ENCODE results near the gene DLGAP4.

DLGAP4 gene

DNA sequence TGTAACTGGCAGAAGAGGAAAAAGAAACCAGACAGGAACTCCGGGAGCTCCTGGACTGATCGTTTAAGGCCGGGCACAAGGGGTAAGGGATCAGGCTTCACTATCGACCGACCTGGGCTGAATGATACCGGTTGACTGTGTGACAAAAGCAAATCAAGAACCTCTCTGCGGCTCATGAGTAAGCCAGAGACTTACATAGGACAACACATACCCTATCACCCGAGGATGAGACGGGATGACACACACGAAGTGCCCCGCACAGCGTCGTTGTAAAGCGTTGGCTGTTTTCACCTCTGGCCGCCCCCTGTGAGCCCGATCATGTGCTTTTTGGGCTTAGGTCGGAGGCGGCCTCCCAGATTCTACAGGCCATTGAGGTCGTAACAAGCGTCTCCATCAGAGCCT, 266.6 kb downstream of the DLGAP4 start:
- peak; percentile 64 to 65 for DNase-seq

DNA sequence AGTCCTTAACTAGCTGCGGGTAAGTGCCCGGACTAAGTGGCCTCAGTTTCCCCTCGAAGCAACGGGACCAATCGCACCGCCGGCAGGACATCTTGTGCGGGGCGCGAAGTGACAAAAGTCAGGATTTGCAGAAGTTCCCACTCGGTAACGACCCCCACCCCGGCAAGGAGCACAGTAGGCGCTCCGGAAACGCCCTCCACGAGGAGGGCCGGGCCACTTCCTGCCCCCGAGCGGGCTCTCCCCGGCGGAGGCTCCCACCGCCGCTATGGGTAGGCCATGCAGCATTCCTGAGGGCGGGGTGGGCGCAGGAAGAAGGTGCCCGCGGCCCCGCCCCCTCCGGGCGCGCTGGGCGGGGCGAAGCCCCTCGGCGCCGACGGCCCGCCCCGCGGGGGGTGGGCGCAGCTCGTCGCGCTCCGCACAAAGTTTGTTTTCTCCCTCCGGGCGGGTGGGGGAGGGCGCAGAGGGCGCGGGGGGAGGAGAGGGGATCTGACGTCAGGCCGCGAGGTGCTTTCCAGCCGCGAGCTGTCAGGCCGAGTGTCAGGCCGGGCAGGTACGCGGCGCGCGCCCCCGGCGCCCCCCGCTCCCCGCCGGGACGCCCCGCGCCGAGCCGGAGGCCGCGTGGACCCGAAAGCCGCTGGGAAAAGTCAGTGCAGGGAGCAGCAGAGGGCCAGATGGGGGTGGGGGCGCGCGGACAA, 267.1 kb downstream of the DLGAP4 start, which contains the start of gene TGIF2:
TSS of gene TGIF2 (plus strand) at position 495 of the 695 bp plus-strand sequence. CDS start 5,178 bp downstream, outside the sequence.
- DNase-seq: peak; percentile 89

GRCh38 chr20:36573798-36574365, 267.7 kb downstream of the DLGAP4 start:
- peak; percentile 12 for DNase-seq

DNA sequence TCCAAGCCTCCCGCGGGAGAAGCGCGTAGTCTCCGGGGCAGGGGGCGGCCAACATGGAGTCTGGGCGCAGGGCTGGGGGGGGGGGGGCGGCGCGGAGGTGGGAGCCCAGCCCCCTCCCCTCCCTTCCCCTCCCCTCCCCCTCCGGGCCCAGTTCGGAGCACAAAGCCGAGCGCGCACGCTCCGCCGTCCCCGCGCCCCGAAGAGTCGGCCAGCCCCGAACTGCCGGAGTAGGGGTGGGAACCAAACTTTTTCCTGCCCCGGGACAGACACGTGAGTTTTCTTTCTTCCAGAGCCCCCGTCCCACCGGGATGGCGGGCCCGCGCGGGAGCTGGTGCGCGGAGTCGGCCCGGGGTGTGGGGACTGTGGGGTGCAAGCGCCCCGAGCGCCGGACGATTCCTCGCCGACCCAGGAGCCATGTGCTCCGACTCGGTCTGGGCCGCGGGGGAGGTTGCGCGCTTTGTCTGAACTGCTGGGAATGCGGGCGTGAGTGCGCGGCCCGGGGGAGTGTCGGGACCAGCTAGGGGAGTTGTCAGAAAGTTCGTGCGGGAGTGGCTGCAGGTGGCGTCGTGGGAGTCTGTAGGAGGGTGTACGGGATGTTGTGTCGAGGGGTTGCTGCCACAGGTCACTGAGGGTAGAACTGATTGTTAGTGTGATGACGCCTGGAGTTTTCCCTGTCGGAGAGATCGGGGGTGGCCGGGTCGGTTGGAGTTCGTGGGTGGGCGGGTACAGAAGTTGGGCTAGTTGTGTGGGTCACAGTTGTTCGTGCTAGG, 268.4 kb downstream of the DLGAP4 start:
- peak; percentile 62 to 68 for DNase-seq

GRCh38 chr20:36576081-36576445, 269.9 kb downstream of the DLGAP4 start:
- DNase-seq: no peak

Data from activated CD4-positive, alpha-beta T cell treated with anti-CD3 and anti-CD28 coated beads, Interleukin-2, amount 50 U/mL, for 4 hours (primary cell).